Measurements from ENCODE around the gene WWOX.

WWOX gene

DNA sequence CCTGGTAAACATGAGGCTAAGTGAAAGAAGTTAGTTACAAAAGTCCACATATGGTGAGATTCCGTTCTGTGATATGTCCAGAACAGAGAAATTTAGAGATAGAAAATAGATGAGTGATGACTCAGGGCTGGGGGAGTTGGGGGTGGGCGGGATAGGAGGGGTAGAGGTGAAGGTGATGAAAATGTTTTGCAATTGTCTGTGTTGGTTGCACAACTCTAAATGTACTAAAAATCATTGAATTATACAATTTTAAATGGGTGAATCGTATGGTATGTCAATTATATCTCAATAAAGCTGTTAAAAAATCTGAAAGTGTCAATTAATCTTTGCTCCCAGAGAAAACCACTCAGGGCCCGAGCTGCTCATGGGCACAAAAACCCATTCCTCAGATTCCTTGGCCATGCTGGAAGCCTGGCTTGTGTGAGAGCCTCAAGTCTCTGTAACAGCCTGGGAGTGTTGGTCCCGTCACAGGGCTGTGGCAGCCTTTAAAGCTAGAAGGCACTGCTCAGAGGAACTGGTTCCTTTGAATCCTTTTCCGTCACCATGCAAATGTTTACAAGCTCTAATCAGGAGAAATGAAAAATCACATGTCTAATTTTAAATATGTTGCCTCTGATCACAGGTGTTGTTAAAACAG lies 225.3 kb downstream of the WWOX start:
- FAIRE-seq (no peak), DNase-seq (ENCODE audit: insufficient read length, low spot score) (no peak)
- TF ChIP-seq TAF1 (IDR thresholded peaks at IDR 0.05; ENCODE audit: low read depth, low read length) (no peak), POLR2AphosphoS5 (IDR thresholded peaks at IDR 0.05; ENCODE audit: low read depth, low read length) (no peak), SPI1 (IDR thresholded peaks at IDR 0.05; ENCODE audit: low read depth, low read length) (no peak), PAX5 (IDR thresholded peaks at IDR 0.05; ENCODE audit: insufficient read depth, low read length, severe bottlenecking) (no peak), POLR2A (IDR thresholded peaks at IDR 0.05; ENCODE audit: low read depth, low read length) (no peak), POU2F2 (IDR thresholded peaks at IDR 0.05; ENCODE audit: low read depth, low read length) (no peak)

DNA sequence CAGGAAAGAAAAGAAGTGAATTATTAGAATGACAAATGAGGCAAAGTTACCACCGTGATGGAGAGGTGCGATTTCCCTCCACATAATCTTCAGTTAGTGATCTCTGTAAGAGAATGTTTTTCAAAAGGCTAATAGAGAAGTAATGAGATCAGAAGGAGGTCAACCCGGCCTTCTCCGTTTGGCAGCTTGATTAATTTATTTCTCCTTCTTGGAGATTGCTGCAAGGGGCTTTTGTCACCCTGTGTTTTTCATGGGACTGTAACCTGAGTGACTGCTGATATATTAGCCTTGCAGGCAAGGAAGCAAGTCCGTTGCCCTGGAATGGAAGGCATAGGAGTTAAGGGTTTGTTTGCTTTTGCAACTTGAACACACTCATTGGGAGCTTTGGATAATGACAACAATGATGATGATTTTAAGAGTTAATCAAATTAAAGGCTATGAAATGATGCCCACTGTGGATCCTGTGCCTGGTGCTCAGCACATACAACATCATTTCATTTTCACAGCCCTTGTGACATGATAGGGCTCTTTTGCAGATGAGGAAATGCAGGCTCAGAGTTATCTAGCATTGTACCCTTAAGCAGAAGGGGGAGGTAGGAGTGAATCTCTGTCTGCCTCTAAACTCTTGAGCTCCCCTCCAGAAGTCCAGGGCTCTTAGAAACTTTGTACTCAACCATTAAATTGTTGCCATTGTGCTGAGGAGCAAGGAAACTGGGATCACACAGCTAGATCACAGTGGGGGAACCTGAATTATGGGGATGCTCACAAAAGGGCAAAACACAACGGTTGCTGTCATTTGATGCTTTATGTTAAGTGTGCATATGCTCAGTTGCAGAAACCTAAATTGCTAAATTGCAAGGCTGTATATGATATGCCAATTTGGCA lies 226.3 kb downstream of the WWOX start:
- FAIRE-seq (no peak), DNase-seq (ENCODE audit: insufficient read length, low spot score) (no peak)
- TF ChIP-seq POU2F2 (IDR thresholded peaks at IDR 0.05; ENCODE audit: low read depth, low read length) (no peak), POLR2A (IDR thresholded peaks at IDR 0.05; ENCODE audit: low read depth, low read length) (no peak), PAX5 (IDR thresholded peaks at IDR 0.05; ENCODE audit: insufficient read depth, low read length, severe bottlenecking) (no peak), TAF1 (IDR thresholded peaks at IDR 0.05; ENCODE audit: low read depth, low read length) (no peak), POLR2AphosphoS5 (IDR thresholded peaks at IDR 0.05; ENCODE audit: low read depth, low read length) (no peak), SPI1 (IDR thresholded peaks at IDR 0.05; ENCODE audit: low read depth, low read length) (no peak)

DNA sequence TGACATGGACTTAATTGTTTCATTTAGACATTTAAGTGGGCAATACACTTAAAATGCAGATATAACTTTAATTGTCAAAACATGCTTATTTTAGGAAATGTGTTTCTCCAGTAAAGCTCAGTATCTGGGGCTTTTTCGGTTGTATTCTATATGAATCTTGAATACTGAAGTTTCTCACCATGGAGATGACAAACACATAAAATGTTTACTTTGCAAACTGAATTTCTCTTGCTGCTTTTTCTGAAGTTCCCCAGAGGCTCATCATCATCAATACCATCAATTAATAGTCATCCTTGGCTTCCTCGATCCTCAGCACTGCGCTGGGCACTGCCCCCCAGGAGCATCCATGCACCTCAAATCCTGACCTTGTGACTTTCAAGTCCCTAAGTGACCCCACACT lies 227.3 kb downstream of the WWOX start:
- FAIRE-seq (no peak), DNase-seq (ENCODE audit: insufficient read length, low spot score) (no peak)
- no peak for TF ChIP-seq POU2F2 (IDR thresholded peaks at IDR 0.05; ENCODE audit: low read depth, low read length)
- no peak for TF ChIP-seq POLR2A (IDR thresholded peaks at IDR 0.05; ENCODE audit: low read depth, low read length)
- TF ChIP-seq POLR2AphosphoS5 (IDR thresholded peaks at IDR 0.05; ENCODE audit: low read depth, low read length), result no peak
- TF ChIP-seq TAF1 (IDR thresholded peaks at IDR 0.05; ENCODE audit: low read depth, low read length), result no peak
- no peak for TF ChIP-seq PAX5 (IDR thresholded peaks at IDR 0.05; ENCODE audit: insufficient read depth, low read length, severe bottlenecking)
- TF ChIP-seq SPI1 (IDR thresholded peaks at IDR 0.05; ENCODE audit: low read depth, low read length), result no peak

DNA sequence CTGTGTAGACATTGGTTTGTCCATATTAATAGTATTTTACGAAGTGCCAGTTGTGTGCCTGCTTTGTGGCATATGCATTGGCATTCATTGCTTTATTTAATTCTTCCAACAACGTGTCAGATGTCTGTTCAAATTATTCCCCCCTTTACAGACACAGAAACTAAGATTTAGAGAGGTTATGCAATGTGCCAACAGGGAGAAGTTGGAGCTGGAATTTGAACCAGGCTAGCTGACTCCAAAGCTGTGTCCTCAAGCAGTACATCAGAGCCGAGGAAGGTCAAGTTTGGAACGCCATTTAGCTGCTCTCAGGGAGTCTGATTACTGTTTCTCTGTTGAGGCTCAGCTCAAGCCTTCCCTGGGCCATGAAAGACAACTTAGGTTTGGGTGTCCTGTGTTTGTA lies 232.3 kb downstream of the WWOX start:
- no peak for FAIRE-seq

DNA sequence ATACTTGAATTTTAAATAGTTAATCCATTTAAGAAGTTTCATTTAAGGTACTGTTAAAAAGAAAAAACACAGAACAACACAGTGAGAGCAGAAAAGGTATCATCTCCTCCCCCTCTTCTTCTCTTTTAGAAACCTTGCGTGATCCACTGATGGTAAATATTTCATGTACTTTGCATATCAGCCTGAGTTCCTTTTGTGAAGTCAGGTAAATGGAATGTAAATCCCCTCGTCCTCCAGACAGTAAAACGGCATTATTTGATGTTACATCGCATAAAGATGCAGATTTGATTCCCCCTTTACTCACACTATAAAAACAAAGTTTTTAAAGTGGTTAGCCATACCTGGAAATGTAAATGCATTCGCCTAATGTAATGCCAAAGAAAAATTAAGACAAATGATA lies 234.4 kb downstream of the WWOX start:
- FAIRE-seq (no peak), DNase-seq (ENCODE audit: insufficient read length, low spot score) (no peak)
- no peak for TF ChIP-seq POLR2A (IDR thresholded peaks at IDR 0.05; ENCODE audit: low read depth, low read length)
- no peak for TF ChIP-seq SPI1 (IDR thresholded peaks at IDR 0.05; ENCODE audit: low read depth, low read length)
- TF ChIP-seq POLR2AphosphoS5 (IDR thresholded peaks at IDR 0.05; ENCODE audit: low read depth, low read length), result no peak
- no peak for TF ChIP-seq TAF1 (IDR thresholded peaks at IDR 0.05; ENCODE audit: low read depth, low read length)
- TF ChIP-seq PAX5 (IDR thresholded peaks at IDR 0.05; ENCODE audit: insufficient read depth, low read length, severe bottlenecking), result no peak
- TF ChIP-seq POU2F2 (IDR thresholded peaks at IDR 0.05; ENCODE audit: low read depth, low read length), result no peak

More for the DNA sequence above, 232.3 kb downstream of the WWOX start:
- no peak for TF ChIP-seq PAX5 (IDR thresholded peaks at IDR 0.05; ENCODE audit: insufficient read depth, low read length, severe bottlenecking)
- no peak for TF ChIP-seq SPI1 (IDR thresholded peaks at IDR 0.05; ENCODE audit: low read depth, low read length)
- no peak for TF ChIP-seq TAF1 (IDR thresholded peaks at IDR 0.05; ENCODE audit: low read depth, low read length)
- TF ChIP-seq POU2F2 (IDR thresholded peaks at IDR 0.05; ENCODE audit: low read depth, low read length), result no peak
- no peak for TF ChIP-seq POLR2A (IDR thresholded peaks at IDR 0.05; ENCODE audit: low read depth, low read length)
- no peak for TF ChIP-seq POLR2AphosphoS5 (IDR thresholded peaks at IDR 0.05; ENCODE audit: low read depth, low read length)
- DNase-seq (ENCODE audit: insufficient read length, low spot score), result no peak

DNA sequence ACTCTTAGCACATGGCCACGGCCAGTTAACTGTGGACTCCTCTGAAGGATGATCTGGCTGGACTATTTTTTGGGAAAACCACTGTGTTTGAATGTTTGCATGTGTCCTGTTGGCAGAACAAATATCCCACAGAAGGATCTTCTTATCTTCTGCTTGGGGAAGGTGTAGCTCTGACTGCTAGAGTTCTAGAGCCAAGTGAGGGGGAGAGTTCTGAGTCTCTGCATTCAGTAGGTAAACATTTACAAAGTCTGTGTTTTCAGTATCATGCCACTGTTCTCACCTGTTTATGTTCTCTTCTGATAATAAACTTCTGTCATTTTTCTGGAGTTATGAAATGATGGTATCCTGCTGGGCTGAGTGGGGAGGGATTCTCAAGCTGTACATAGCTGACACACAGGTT lies 241.1 kb downstream of the WWOX start:
- FAIRE-seq, result no peak
- no peak for TF ChIP-seq POLR2AphosphoS5 (IDR thresholded peaks at IDR 0.05; ENCODE audit: low read depth, low read length)
- no peak for TF ChIP-seq POLR2A (IDR thresholded peaks at IDR 0.05; ENCODE audit: low read depth, low read length)
- TF ChIP-seq PAX5 (IDR thresholded peaks at IDR 0.05; ENCODE audit: insufficient read depth, low read length, severe bottlenecking), result no peak
- no peak for TF ChIP-seq POU2F2 (IDR thresholded peaks at IDR 0.05; ENCODE audit: low read depth, low read length)
- TF ChIP-seq SPI1 (IDR thresholded peaks at IDR 0.05; ENCODE audit: low read depth, low read length), result no peak
- TF ChIP-seq TAF1 (IDR thresholded peaks at IDR 0.05; ENCODE audit: low read depth, low read length), result no peak
- DNase-seq (ENCODE audit: insufficient read length, low spot score), result no peak

DNA sequence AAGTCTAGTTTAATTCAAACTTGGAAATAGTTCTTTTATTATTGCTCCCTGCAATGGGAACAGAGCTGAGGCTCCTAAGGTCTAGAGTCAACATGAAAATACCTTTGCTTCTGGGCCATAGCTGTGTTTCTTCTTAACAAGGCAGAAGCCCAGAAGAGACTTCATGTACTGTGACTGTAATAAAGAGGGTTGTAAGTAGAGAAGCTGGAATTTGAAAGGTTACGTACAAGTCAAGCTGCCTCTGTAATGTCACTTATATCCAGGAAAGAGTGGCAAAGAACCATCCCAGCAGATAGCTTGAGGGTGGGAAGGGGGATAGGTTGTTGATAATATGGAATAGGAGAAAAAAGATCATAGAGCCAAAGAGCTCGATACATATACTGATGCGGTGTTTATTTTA lies 248.6 kb downstream of the WWOX start:
- TF ChIP-seq POLR2A (IDR thresholded peaks at IDR 0.05; ENCODE audit: low read depth, low read length), result no peak
- TF ChIP-seq POU2F2 (IDR thresholded peaks at IDR 0.05; ENCODE audit: low read depth, low read length), result no peak
- DNase-seq (ENCODE audit: insufficient read length, low spot score) (no peak), FAIRE-seq (no peak)

DNA sequence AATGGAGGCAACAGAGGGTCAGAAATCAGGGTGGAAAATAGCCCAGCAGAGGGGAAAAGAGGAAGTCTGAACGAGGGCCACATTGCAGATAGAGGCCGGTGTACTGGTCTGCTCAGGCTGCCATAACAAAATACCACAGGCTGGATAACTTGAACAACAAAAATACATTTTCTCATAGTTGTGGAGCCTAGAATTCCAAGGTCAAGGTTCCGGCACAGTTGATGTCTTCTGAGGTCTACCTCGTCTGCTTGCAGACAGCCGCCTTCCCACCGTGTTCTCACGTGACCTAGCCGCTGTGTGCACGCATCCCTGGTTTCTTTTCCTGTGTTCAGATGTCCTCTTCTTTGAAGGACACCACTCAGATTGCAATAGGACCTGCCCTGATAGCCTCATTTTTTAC lies 249.4 kb downstream of the WWOX start:
- FAIRE-seq, result no peak
- DNase-seq (ENCODE audit: insufficient read length, low spot score), result no peak
- TF ChIP-seq PAX5 (IDR thresholded peaks at IDR 0.05; ENCODE audit: insufficient read depth, low read length, severe bottlenecking), result no peak
- no peak for TF ChIP-seq POLR2AphosphoS5 (IDR thresholded peaks at IDR 0.05; ENCODE audit: low read depth, low read length)
- no peak for TF ChIP-seq POLR2A (IDR thresholded peaks at IDR 0.05; ENCODE audit: low read depth, low read length)
- TF ChIP-seq SPI1 (IDR thresholded peaks at IDR 0.05; ENCODE audit: low read depth, low read length), result no peak
- no peak for TF ChIP-seq POU2F2 (IDR thresholded peaks at IDR 0.05; ENCODE audit: low read depth, low read length)
- no peak for TF ChIP-seq TAF1 (IDR thresholded peaks at IDR 0.05; ENCODE audit: low read depth, low read length)

DNA sequence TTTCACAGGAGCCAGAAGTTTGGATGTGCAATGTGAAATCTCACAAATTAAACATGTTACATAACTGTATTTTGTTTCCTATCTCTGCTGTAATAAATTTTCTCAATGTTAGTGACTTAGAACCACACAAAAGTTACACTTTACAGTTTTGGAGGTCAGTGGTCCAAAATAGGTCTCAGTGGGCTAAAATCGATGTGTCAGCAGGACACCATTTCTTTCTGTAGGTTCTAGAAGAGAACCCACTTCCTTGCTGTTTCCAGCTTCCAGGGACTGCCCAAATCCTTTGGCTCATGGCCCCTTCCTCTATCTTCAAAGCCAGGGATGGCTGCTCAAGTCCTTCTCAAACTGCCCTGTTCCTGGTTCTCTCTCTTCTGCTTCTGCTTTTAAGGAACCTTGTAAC lies 252.7 kb downstream of the WWOX start:
- TF ChIP-seq POLR2A (IDR thresholded peaks at IDR 0.05; ENCODE audit: low read depth, low read length) (no peak), POLR2AphosphoS5 (IDR thresholded peaks at IDR 0.05; ENCODE audit: low read depth, low read length) (no peak), PAX5 (IDR thresholded peaks at IDR 0.05; ENCODE audit: insufficient read depth, low read length, severe bottlenecking) (no peak), POU2F2 (IDR thresholded peaks at IDR 0.05; ENCODE audit: low read depth, low read length) (no peak), SPI1 (IDR thresholded peaks at IDR 0.05; ENCODE audit: low read depth, low read length) (no peak), TAF1 (IDR thresholded peaks at IDR 0.05; ENCODE audit: low read depth, low read length) (no peak)
- FAIRE-seq, result no peak
- DNase-seq (ENCODE audit: insufficient read length, low spot score), result no peak

Measured in GM12891 (cell line).